ENCODE data around the gene MYPOP. TPM values are rescaled to one million over a fixed set of nuclear protein-coding genes. Genes with fewer than 3 reads are reported as not detected.

The MYPOP gene
- total and polyA plus RNA-seq, 3 donors from 2014 or later, result 9.4 to 11.1 (median 9.5) TPM

- no peaks in the 10 kb centered on the region for H3K4me1 ChIP-seq
- H3K9me3 ChIP-seq, result no peaks in the 10 kb centered on the region
- H3K4me3 ChIP-seq, result no peak overlapping the region
- DNase-seq, result no peak
- no peak for TF ChIP-seq POLR2A (IDR thresholded peaks at IDR 0.05)
- TF ChIP-seq CTCF (IDR thresholded peaks at IDR 0.05), result no peak
- intact Hi-C loops (cut with DNase I; ENCODE audit: low total_unique reads), result no loop called here
- H3K27me3 ChIP-seq, result no peaks in the 10 kb centered on the region
- H3K27ac ChIP-seq, result no peak overlapping the region
- no peaks in the 10 kb centered on the region for H3K36me3 ChIP-seq (ENCODE audit: low read depth, missing control alignments)
- WGBS, 2 donors, result 64 to 90% methylated on average over 2 to 3 of the region's 3 CpGs
Measured at GRCh38 chr19:45938733-45939319, 36.4 kb upstream of the MYPOP start.

GRCh38 chr19:45935267-45935666, 32.9 kb upstream of the MYPOP start:
- H3K27ac ChIP-seq, result no peak overlapping the region
- TF ChIP-seq CTCF (IDR thresholded peaks at IDR 0.05) (no peak), POLR2A (IDR thresholded peaks at IDR 0.05) (no peak)
- no peaks in the 10 kb centered on the region for H3K27me3 ChIP-seq
- no peak for DNase-seq
- H3K36me3 ChIP-seq (ENCODE audit: low read depth, missing control alignments), result no peaks in the 10 kb centered on the region
- H3K4me3 ChIP-seq, result no peak overlapping the region
- no peaks in the 10 kb centered on the region for H3K9me3 ChIP-seq
- intact Hi-C loops (cut with DNase I; ENCODE audit: low total_unique reads), result no loop called here
- H3K4me1 ChIP-seq, result no peaks in the 10 kb centered on the region
- 46 to 61% methylated on average over 15 to 19 of the region's 19 CpGs for WGBS, 2 donors

- no peak for DNase-seq
- Histone ChIP-seq H3K27me3 (no peaks in the 10 kb centered on the region), H3K4me1 (no peaks in the 10 kb centered on the region), H3K36me3 (ENCODE audit: low read depth, missing control alignments) (no peaks in the 10 kb centered on the region), H3K4me3 (no peak overlapping the region), H3K9me3 (no peaks in the 10 kb centered on the region), H3K27ac (no peak overlapping the region)
- intact Hi-C loops (cut with DNase I; ENCODE audit: low total_unique reads), result no loop called here
- TF ChIP-seq POLR2A (IDR thresholded peaks at IDR 0.05), result no peak
- no peak for TF ChIP-seq CTCF (IDR thresholded peaks at IDR 0.05)
- 21 to 23% methylated on average over 19 of the region's 19 CpGs for WGBS, 2 donors
Measured at GRCh38 chr19:45934551-45935230, 32.3 kb upstream of the MYPOP start.

GRCh38 chr19:45933759-45934158, 31.3 kb upstream of the MYPOP start:
- intact Hi-C loops (cut with DNase I; ENCODE audit: low total_unique reads), result no loop called here
- no peak for DNase-seq
- no peaks in the 10 kb centered on the region for H3K27me3 ChIP-seq
- H3K4me1 ChIP-seq, result no peaks in the 10 kb centered on the region
- WGBS, 2 donors, result 50 to 53% methylated on average over 9 of the region's 9 CpGs
- H3K4me3 ChIP-seq, result no peak overlapping the region
- H3K27ac ChIP-seq, result no peak overlapping the region
- no peaks in the 10 kb centered on the region for H3K9me3 ChIP-seq
- no peaks in the 10 kb centered on the region for H3K36me3 ChIP-seq (ENCODE audit: low read depth, missing control alignments)
- no peak for TF ChIP-seq POLR2A (IDR thresholded peaks at IDR 0.05)
- no peak for TF ChIP-seq CTCF (IDR thresholded peaks at IDR 0.05)

GRCh38 chr19:45931055-45931454, 28.6 kb upstream of the MYPOP start:
- H3K27ac ChIP-seq, result no peak overlapping the region
- no peak for DNase-seq
- intact Hi-C loops (cut with DNase I; ENCODE audit: low total_unique reads), result no loop called here
- no peak for TF ChIP-seq CTCF (IDR thresholded peaks at IDR 0.05)
- TF ChIP-seq POLR2A (IDR thresholded peaks at IDR 0.05), result no peak
- no peaks in the 10 kb centered on the region for H3K9me3 ChIP-seq
- H3K4me3 ChIP-seq, result no peak overlapping the region
- no peaks in the 10 kb centered on the region for H3K36me3 ChIP-seq (ENCODE audit: low read depth, missing control alignments)
- WGBS, 2 donors, result 74 to 82% methylated on average over 3 of the region's 3 CpGs
- no peaks in the 10 kb centered on the region for H3K4me1 ChIP-seq
- no peaks in the 10 kb centered on the region for H3K27me3 ChIP-seq

All from testis (tissue), 3 donors.